KOPT-K1 (cell line): Measurements from ENCODE around the gene LETM1.

Experiments used
- H3K27ac ChIP-seq: fragments of 200-600 bp; sonication (generic); 2 replicates; pipeline ENCODE4 v1.5.1; 2016; ENCODE audit warnings: antibody characterized with exemption, mild to moderate bottlenecking, low read depth, low read length; ENCODE audit not compliant: poor library complexity, severe bottlenecking
- H3K36me3 ChIP-seq: fragments of 200-600 bp; sonication (generic); 2 replicates; pipeline ENCODE4 v1.5.1; 2017; ENCODE audit warnings: antibody characterized with exemption, mild to moderate bottlenecking, low read length, moderate library complexity; ENCODE audit not compliant: insufficient read depth
- H3K9me3 ChIP-seq: fragments of 200-600 bp; sonication (generic); 2 replicates; pipeline ENCODE4 v1.5.1; 2017; ENCODE audit warnings: antibody characterized with exemption, low read length, mild to moderate bottlenecking; ENCODE audit not compliant: insufficient read depth, poor library complexity, severe bottlenecking

LETM1 gene

GRCh38 chr4:1783015-1783414 is 72.9 kb downstream of the LETM1 start:
- H3K9me3 ChIP-seq: no peaks in the 10 kb centered on the region
- no peaks in the 10 kb centered on the region for H3K36me3 ChIP-seq
- H3K27ac ChIP-seq: no peak overlapping the region

GRCh38 chr4:1780435-1780834 is 75.5 kb downstream of the LETM1 start:
- no peak overlapping the region for H3K27ac ChIP-seq
- H3K36me3 ChIP-seq: no peaks in the 10 kb centered on the region
- H3K9me3 ChIP-seq: no peaks in the 10 kb centered on the region

GRCh38 chr4:1779588-1780382 is 76.2 kb downstream of the LETM1 start:
- no peaks in the 10 kb centered on the region for H3K9me3 ChIP-seq
- no peak overlapping the region for H3K27ac ChIP-seq
- H3K36me3 ChIP-seq: no peaks in the 10 kb centered on the region

GRCh38 chr4:1778642-1779392 is 77.1 kb downstream of the LETM1 start:
- Histone ChIP-seq H3K27ac (no peak overlapping the region), H3K9me3 (no peaks in the 10 kb centered on the region)

GRCh38 chr4:1777822-1778641 is 77.9 kb downstream of the LETM1 start:
- Histone ChIP-seq H3K36me3 (no peaks in the 10 kb centered on the region), H3K27ac (no peak overlapping the region), H3K9me3 (no peaks in the 10 kb centered on the region)

More at GRCh38 chr4:1778642-1779392, 77.1 kb downstream of the LETM1 start:
- no peaks in the 10 kb centered on the region for H3K36me3 ChIP-seq

- Histone ChIP-seq H3K27ac (no peak overlapping the region), H3K9me3 (no peaks in the 10 kb centered on the region)
Observed at GRCh38 chr4:1776521-1777161, 79.3 kb downstream of the LETM1 start.

GRCh38 chr4:1775731-1776500 is 80.0 kb downstream of the LETM1 start:
- Histone ChIP-seq H3K36me3 (no peaks in the 10 kb centered on the region), H3K9me3 (no peaks in the 10 kb centered on the region), H3K27ac (no peak overlapping the region)

More at GRCh38 chr4:1776521-1777161, 79.3 kb downstream of the LETM1 start:
- H3K36me3 ChIP-seq: no peaks in the 10 kb centered on the region

- Histone ChIP-seq H3K36me3 (no peaks in the 10 kb centered on the region), H3K27ac (no peak overlapping the region), H3K9me3 (no peaks in the 10 kb centered on the region)
Observed at GRCh38 chr4:1773754-1774153, 82.2 kb downstream of the LETM1 start.

GRCh38 chr4:1772853-1773538 is 83.0 kb downstream of the LETM1 start:
- H3K27ac ChIP-seq: no peak overlapping the region
- H3K36me3 ChIP-seq: no peaks in the 10 kb centered on the region
- H3K9me3 ChIP-seq: no peaks in the 10 kb centered on the region

- Histone ChIP-seq H3K27ac (no peak overlapping the region), H3K36me3 (no peaks in the 10 kb centered on the region), H3K9me3 (no peaks in the 10 kb centered on the region)
Observed at GRCh38 chr4:1771555-1772305, 84.2 kb downstream of the LETM1 start.

GRCh38 chr4:1770791-1771231 is 85.1 kb downstream of the LETM1 start:
- no peaks in the 10 kb centered on the region for H3K9me3 ChIP-seq
- H3K27ac ChIP-seq: no peak overlapping the region
- H3K36me3 ChIP-seq: no peaks in the 10 kb centered on the region

GRCh38 chr4:1770245-1770644 is 85.7 kb downstream of the LETM1 start:
- no peaks in the 10 kb centered on the region for H3K9me3 ChIP-seq
- H3K27ac ChIP-seq: no peak overlapping the region
- H3K36me3 ChIP-seq: no peaks in the 10 kb centered on the region

GRCh38 chr4:1769692-1770091 is 86.3 kb downstream of the LETM1 start:
- Histone ChIP-seq H3K36me3 (no peaks in the 10 kb centered on the region), H3K27ac (no peak overlapping the region), H3K9me3 (no peaks in the 10 kb centered on the region)
